Myometrial cell (primary cell): ENCODE data around the gene EXOC1. TPM values are rescaled to one million over a fixed set of nuclear protein-coding genes. Genes with fewer than 3 reads are reported as not detected.

Source experiments
- total RNA-seq: library from RNA; depleted of rRNA; stranded (reverse); fragments of >200 nt; gene quantifications from 2 replicates; pipeline ENCODE4 v1.2.3, GENCODE V29; 2015

EXOC1 gene
- total RNA-seq = 24.8 and 28.9 TPM in 2 replicates

DNA sequence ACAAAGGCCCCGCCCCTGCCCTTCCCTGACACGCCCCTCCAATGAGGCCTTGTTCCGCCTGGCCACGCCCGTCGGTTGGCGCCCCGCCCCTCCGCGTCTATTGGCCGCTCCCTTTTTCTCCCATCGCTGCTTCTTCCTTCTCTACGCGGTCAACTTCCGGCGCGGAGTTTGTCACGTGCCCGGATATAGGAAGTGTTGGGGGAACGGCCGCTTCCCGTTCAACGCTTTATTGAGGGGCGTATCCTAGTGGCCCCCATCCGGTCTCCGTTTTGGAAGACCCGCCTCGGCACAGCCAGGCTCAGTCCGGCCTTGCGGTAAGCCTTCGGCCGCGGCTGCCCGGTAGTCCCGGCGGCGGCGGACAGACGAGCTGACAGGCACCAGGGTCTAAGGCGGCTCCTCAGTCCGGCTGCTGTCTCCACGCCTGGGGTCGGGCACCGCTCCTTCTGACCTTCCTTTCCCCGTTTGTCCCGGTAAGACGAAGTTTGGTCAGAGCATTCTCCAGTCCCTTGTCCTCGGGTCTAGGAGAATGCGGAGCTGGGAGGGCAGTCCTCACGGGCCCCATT lies at the start of gene EXOC1:
Gene EXOC1 (plus strand): TSS at position 165 of the 563 bp plus-strand sequence. CDS start 4,676 bp downstream, outside the sequence.

DNA sequence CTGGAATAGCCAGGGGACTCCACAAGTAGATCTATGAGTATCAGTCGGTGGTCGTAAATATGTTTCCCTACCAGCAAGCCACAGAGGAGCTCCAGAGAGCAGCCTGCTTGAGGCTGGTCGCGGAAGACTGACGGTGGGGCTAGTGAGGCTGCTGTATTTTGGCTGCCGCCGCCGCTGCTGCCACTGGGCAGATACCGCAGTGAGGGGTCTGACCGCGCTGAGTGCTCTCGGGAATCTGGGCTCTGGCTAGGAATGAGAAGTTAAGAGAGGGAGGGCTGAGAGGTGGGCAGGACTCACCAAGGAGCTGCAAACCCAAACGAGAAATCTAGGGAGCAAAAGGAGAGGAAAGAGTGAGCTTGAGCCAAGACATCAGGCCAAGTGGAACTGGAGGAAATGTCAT lies 33.8 kb upstream of the EXOC1 start, which contains the start of gene EXOC1L:
Gene EXOC1L (plus strand): TSS at position 157 of the 400 bp plus-strand sequence. CDS start 237 bp downstream, at position 394.

DNA sequence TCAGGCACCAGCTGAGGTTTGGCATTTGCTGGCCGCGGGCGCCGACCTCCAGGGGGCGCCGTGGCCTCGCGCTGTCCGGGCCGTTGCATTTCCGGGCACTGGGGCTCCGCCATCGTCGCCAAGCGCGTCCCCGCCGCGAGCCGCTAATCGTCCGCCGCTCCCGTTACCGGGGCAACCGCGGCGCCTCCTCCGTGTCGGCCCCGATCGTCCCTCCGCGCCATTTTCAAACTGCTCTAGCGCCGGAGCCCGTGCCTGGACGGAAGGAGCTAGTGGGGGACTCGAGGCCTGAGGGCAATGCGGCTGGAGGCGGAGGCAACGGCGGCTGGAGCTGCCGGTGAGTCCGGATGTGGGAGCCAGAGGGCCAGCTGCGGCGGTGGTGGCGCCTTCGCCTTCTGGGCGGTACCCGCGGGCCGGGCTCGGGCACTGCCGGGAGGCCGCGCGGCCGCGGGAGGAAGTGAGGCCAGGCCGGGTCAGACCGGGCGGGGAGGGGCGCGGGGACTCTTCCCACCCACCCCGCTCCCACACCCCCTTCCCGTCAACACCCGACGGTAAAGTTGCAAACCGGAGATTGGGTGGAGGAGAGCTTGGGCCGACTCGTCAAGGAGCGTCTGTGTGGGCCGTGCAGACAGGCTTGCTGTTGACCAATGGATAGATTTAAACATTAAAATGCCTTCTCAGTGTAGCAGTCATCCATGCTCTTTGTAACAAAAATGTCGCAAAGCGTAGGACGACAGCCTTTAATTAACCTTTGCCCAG lies 95.5 kb downstream of the EXOC1 start, which contains the start of gene CEP135:
Gene CEP135 (plus strand): TSS at position 220 of the 756 bp plus-strand sequence. CDS start 3,186 bp downstream, outside the sequence.

Other genes with a start within 250 kb of the EXOC1 start
- not detected in 2 replicates for gene NMU, start 217.3 kb upstream of the EXOC1 start, total RNA-seq
- gene EXOC1L, start 33.9 kb upstream of the EXOC1 start, total RNA-seq = not detected in 2 replicates
- 0.86 and 3.7 TPM in 2 replicates for gene CEP135, start 95.3 kb downstream of the EXOC1 start, total RNA-seq